ENCODE measurements around the gene IDUA. TPM values are rescaled to one million over a fixed set of nuclear protein-coding genes. Genes with fewer than 3 reads are reported as not detected.

The IDUA gene
- total RNA-seq, 1 donor = 21.7 TPM

DNA sequence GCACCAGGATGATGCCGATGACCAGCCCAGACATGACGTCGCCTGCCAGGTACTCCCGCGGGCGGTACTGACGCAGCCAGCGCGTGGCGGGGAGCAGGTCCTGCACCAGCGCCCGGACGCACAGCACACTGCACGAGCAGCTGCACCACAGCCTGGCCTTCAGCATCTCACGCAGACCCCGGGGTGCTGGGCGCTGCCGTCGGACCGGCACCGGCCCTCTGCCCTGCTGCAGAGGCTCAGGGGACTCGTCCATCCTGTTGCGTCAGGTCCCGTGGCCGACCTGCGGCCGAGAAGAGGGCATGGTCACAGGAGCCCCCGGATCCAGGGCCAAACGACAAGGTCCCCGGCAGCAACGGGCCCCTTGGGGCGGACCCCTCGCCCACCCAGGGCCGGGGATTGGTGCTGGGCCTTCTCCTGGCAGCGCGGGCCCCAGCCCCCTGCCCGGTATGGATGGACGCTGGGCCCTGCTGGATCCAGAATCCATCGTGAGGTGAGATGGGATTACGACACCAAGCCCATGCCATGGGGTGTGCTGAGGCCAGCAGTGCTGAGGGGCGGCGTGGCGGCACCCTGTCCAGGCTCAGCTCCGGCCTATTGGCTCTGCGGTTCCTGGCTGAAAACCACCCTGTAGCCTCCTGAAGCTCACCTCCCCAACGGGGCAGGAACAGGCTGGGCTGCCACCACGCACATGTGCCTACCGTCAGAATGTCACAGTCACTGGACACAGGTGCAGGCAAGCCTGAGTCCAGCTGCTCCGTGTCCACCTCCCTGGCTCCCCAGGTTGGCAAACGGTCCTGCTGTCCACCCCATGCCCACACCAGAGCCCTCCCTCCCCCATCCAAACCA, 4.8 kb downstream of the IDUA start:
- DNase-seq (ENCODE audit: low read depth) = no peak
- TF ChIP-seq, protein P1, sequence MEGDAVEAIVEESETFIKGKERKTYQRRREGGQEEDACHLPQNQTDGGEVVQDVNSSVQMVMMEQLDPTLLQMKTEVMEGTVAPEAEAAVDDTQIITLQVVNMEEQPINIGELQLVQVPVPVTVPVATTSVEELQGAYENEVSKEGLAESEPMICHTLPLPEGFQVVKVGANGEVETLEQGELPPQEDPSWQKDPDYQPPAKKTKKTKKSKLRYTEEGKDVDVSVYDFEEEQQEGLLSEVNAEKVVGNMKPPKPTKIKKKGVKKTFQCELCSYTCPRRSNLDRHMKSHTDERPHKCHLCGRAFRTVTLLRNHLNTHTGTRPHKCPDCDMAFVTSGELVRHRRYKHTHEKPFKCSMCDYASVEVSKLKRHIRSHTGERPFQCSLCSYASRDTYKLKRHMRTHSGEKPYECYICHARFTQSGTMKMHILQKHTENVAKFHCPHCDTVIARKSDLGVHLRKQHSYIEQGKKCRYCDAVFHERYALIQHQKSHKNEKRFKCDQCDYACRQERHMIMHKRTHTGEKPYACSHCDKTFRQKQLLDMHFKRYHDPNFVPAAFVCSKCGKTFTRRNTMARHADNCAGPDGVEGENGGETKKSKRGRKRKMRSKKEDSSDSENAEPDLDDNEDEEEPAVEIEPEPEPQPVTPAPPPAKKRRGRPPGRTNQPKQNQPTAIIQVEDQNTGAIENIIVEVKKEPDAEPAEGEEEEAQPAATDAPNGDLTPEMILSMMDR (IDR thresholded peaks at IDR 0.05; ENCODE audit: insufficient read depth, low read length) = no peak
- H3K4me3 ChIP-seq (ENCODE audit: low read depth, low read length) = no peak overlapping the region

DNA sequence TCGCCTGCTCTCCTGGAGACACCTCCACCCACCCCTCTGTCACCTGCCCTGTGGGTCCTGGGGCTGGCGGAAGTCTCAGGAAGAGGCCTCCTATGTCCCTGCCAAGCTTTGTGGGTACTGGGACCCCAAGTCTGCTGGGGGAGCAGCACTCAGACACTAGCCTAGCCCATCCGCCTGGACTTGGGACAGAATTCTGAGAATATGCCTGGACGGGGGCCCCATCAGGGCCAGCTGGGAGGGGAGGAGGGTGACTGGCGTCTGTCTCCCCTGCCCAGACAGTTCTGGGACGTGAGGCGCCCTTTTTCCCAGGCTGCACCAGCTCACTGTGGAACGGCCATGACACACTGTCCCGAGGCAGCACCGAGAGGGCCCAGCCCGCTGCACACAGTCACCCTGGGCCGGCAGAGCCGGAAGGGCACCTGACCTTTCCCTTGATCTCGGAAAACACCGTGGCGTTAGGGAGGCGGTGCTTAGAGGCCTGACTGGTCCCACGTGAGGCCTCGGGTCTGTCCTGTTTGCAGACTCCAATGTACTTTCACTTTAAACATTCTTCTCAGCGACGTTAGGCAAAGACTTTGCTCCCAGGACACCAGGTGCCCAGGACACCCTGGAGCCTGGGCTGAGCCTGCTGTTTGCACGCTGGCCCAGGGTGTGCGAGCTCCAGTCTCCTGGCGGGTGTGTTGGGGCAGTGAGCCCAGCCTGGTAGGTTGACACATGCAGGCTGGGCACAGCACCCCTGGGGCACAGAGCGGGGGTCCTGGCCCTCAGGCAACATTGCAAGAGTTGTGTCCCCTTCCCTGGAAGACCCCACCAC, 5.7 kb downstream of the IDUA start:
- TF ChIP-seq, protein P1 (IDR thresholded peaks at IDR 0.05; ENCODE audit: insufficient read depth, low read length) = no peak
- DNase-seq (ENCODE audit: low read depth) = no peak
- H3K4me3 ChIP-seq (ENCODE audit: low read depth, low read length) = no peak overlapping the region

DNA sequence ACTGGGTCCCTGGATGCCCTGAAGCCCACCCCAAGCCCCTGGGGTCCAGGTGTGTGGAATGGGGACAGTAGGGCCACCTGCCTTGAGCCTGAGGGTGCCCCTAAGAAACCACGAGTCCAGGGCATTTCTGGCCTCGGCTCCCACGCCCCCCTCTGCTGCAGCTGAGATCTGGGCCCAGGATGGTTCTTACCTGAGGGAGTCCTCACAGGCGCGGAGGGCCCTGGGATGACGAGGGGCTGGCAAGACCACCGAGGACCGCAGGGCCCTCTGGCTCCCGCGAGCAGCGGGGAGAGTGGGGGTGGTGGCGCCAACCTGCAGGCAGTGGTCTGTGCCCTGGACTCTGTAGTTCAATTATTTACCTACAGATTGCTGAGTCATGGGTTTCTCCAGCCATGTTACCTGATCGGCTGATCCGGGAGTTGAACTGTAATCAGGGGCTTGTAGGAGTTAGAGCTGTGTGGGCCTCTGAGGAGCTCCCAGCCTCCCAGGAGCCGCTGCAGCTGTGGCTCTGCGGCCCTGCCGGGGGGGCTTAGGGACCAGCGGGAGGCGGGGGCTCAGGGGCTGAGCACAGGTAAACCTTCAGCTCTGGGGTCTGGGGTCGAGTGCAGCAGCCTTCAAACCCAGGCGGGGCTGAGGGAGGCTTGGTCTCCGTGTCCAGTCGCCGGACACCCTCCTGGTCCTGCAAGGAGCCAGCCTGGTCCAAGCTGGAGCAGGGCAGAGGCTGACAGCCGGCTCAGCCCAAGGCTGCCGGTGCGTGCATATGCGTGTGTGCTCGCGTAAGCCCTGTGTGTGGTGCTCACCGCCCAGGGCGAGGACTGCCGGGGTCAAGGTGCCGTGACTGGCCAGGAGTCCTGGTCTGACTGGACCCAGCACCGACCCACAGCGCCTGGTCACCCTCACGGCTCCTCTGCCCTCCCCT, 6.5 kb downstream of the IDUA start, which contains the start of gene SLC26A1:
TSS of gene SLC26A1 (minus strand) at position 294 of the 919 bp plus-strand sequence. CDS start 1,701 bp downstream, outside the sequence.
- TF ChIP-seq, protein P1 (IDR thresholded peaks at IDR 0.05; ENCODE audit: insufficient read depth, low read length) = no peak
- no peak for DNase-seq (ENCODE audit: low read depth)
- no peak within 1 kb of the TSS for H3K4me3 ChIP-seq (ENCODE audit: low read depth, low read length)

DNA sequence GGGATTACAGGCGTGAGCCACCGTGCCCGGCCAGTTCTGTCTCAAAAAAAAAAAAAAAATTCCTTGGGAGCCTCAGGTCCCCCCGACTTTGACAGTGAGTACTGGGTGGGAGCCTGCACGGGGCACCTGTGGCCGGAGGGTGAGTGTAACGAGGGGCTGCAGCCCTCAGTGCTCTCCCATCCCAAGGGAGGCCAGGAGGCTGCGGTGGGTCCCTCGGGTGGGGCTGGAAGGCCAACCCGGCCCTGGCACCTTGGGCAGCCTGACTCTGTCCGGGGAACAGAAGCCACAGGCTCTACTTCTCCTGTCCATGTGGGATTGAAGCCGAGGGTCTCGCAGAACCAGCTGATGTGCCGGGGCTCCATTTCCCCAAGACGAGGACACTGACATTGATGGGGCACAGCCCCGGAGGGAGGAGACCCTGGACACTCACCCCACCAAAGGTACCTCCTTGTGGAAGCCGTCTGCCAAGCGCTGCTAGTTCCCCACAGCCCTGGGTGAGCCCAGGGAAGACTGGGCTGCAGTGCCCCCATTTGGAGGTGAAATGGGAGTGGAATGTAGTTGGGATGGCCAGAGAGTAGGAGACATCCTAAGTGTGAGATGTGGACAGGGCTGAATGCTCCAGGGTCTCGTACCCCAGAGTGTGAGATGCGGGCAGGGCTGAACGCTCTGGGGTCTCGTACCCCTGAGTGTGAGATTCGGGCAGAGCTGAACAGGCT, 8.6 kb downstream of the IDUA start:
- TF ChIP-seq, protein P1 (IDR thresholded peaks at IDR 0.05; ENCODE audit: insufficient read depth, low read length) = no peak
- no peak for DNase-seq (ENCODE audit: low read depth)
- no peak overlapping the region for H3K4me3 ChIP-seq (ENCODE audit: low read depth, low read length)

DNA sequence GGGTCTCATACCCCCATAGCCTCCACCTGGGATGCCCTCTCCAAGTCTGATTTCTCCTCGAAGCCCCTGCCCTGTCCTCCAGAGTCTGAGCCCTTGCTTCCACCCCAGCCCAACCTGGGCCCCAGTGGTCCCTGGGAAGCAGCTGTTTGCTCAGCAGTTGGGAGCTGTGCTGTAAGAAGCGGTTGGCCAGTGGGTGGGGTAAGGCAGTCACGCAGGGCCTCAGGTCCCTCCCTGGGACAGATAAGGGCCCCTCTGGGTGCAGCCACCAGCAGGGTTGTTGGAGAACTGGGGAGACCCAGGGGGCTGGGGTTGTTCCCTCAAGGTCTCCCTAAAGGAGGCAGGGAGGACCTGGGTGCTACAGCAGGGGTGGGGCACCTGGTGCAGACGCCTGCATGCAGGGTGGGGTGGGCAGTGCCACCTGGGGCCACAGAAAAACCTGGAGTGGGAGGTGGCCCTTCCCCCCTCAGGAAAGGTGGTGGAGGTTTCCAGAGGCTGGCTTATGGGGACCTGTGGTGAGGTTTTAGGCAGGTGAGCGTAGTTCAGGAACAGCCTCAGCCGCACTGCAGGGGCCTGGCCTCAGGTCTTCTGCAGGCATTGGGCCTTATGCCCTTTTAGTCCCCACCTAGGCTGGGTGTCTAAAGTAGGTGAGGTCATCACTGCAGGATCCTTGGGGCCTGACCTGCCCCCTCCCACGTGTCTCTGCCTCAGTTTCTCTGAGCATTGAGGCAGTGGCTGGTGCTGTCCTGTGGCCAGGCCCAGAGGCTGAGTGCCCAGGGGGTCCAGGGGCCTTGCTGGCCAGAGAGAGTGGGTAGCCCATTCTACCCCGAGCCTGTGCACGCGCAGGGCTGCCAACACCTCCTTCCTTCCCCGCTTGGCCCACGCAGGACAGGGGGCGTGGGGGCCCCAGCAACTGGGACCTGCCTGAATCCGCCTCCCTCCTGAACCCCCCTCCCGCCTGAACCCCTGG, 9.5 kb downstream of the IDUA start:
- no peak overlapping the region for H3K4me3 ChIP-seq (ENCODE audit: low read depth, low read length)
- TF ChIP-seq, protein P1 (IDR thresholded peaks at IDR 0.05; ENCODE audit: insufficient read depth, low read length) = no peak
- DNase-seq (ENCODE audit: low read depth) = no peak

Measured in fibroblast of the aortic adventitia (primary cell).